Measurements from ENCODE around the gene PIK3R5. TPM values are rescaled to one million over a fixed set of nuclear protein-coding genes. Genes with fewer than 3 reads are reported as not detected.

PIK3R5 gene
- total RNA-seq, 1 experiment from 2014 or later = 0.09 TPM

DNA sequence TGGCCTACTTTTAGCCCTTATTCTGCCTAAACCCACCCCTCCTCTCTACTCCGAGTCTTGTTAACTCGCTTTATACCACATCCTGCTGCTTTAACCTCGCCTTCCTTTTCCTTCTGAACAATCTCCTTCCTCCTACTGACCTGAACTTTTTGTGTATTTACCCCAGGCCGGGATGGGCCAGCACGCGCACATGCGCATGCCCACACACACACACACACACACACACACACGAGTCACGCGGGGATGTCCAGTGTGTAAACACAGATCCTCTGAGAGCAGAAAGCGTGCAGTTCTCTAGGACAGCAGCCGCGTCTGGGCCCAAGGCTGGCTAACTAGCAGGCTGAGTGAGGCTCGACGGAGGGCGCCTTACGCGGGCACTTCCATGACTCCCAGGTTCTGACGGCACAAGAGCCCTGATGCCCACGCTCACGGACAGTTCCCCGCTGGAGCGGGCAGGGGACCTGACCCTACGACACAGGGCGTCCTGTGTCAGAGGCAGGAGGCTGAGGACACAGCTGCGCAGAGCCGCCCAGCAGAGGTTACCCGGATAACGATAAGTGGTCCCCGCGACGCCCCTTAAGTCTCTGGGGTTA is 610 bp downstream of the PIK3R5 start:
- peaks cover 51% of the 10 kb centered on the region for H3K27me3 ChIP-seq (replicated peaks; ENCODE audit: insufficient read depth, low read depth, low read length, poor library complexity)
- no peak for DNase-seq (ENCODE audit: low spot score)
- intact Hi-C loops (cut with micrococcal nuclease; ENCODE audit: unreplicated experiment) = no loop called here
- H3K36me3 ChIP-seq (ENCODE audit: insufficient read depth, low read length, poor library complexity, severe bottlenecking) = no peaks in the 10 kb centered on the region
- ChIA-PET POLR2A (ENCODE audit: low non-redundant PET) (no interaction called here), CTCF (no interaction called here)
- no peak overlapping the region for H3K27ac ChIP-seq (ENCODE audit: low read depth, low read length, poor library complexity, severe bottlenecking)
- H3K4me1 ChIP-seq (ENCODE audit: insufficient read depth, low read length, poor library complexity, severe bottlenecking) = no peaks in the 10 kb centered on the region
- no peak overlapping the region for H3K4me3 ChIP-seq (ENCODE audit: low read depth, low read length, poor library complexity, severe bottlenecking)
- TF ChIP-seq, protein P1, sequence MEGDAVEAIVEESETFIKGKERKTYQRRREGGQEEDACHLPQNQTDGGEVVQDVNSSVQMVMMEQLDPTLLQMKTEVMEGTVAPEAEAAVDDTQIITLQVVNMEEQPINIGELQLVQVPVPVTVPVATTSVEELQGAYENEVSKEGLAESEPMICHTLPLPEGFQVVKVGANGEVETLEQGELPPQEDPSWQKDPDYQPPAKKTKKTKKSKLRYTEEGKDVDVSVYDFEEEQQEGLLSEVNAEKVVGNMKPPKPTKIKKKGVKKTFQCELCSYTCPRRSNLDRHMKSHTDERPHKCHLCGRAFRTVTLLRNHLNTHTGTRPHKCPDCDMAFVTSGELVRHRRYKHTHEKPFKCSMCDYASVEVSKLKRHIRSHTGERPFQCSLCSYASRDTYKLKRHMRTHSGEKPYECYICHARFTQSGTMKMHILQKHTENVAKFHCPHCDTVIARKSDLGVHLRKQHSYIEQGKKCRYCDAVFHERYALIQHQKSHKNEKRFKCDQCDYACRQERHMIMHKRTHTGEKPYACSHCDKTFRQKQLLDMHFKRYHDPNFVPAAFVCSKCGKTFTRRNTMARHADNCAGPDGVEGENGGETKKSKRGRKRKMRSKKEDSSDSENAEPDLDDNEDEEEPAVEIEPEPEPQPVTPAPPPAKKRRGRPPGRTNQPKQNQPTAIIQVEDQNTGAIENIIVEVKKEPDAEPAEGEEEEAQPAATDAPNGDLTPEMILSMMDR (conservative IDR thresholded peaks at IDR 0.05; ENCODE audit: low read depth, low read length) = no peak
- TF ChIP-seq EZH2 (IDR thresholded peaks at IDR 0.05; ENCODE audit: borderline replicate concordance, low read depth, low read length, poor library complexity, severe bottlenecking) = no peak
- no TSS peak for BruUV-seq (replicated peaks)
- no peaks in the 10 kb centered on the region for H3K9me3 ChIP-seq (ENCODE audit: low read depth, low read length, poor library complexity, severe bottlenecking)

DNA sequence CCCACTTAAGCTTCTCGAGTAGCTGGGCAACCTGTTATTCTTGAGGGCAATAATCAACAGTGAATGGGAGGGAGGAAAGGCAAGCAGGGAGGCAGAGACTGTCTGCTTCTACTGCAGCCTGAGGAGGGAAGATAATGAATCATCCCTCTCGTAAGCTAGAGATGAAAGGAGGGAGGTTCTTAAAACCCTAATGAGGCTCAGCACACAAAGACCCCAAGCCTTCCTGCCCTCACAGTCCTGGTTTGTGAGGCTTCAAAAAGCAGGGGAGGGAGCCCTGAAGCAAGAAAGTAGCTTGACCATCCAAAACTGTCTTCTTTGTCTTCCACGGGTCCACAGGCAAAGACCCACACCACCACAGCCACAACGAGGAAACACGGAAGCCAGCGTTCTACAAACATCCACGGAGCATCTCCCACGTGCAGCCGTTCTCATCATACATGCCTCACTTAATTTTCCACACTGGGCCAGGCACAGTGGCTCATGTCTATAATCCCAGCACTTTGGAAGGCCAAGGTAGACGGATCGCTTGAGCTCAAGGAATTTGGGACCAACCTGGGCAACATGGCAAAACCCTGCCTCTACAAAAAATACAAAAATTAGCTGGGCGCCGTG is 1.8 kb downstream of the PIK3R5 start:
- H3K4me3 ChIP-seq (ENCODE audit: low read depth, low read length, poor library complexity, severe bottlenecking) = no peak overlapping the region
- peaks cover 47% of the 10 kb centered on the region for H3K27me3 ChIP-seq (replicated peaks; ENCODE audit: insufficient read depth, low read depth, low read length, poor library complexity)
- H3K9me3 ChIP-seq (ENCODE audit: low read depth, low read length, poor library complexity, severe bottlenecking) = no peaks in the 10 kb centered on the region
- TF ChIP-seq, protein P1 (conservative IDR thresholded peaks at IDR 0.05; ENCODE audit: low read depth, low read length) = no peak
- TF ChIP-seq EZH2 (IDR thresholded peaks at IDR 0.05; ENCODE audit: borderline replicate concordance, low read depth, low read length, poor library complexity, severe bottlenecking) = no peak
- no peaks in the 10 kb centered on the region for H3K36me3 ChIP-seq (ENCODE audit: insufficient read depth, low read length, poor library complexity, severe bottlenecking)
- intact Hi-C loops (cut with micrococcal nuclease; ENCODE audit: unreplicated experiment) = no loop called here
- H3K4me1 ChIP-seq (ENCODE audit: insufficient read depth, low read length, poor library complexity, severe bottlenecking) = no peaks in the 10 kb centered on the region
- CTCF ChIA-PET = no interaction called here
- DNase-seq (ENCODE audit: low spot score) = no peak
- POLR2A ChIA-PET (ENCODE audit: low non-redundant PET) = no interaction called here
- BruUV-seq (replicated peaks) = no TSS peak
- H3K27ac ChIP-seq (ENCODE audit: low read depth, low read length, poor library complexity, severe bottlenecking) = no peak overlapping the region

DNA sequence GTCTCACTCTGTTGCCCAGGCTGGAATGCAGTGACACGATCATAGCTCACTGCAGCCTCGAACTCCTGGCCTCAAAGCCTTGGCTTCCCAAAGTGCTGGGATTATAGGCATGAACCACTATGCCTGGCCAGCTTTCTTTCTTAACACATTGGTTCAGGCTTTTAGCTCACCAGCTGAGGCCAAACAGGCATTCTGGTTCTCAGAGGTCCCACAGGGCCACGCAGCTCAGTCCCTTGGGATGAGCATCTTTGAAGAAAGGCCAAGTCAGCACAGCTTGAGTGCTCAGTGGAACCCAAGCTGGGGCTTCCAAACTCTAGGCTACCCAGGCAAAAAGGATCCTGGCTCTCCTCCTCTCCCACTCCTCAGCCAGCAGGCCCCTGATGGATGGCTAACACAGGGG is 2.5 kb downstream of the PIK3R5 start:
- POLR2A ChIA-PET (ENCODE audit: low non-redundant PET) = no interaction called here
- Histone ChIP-seq H3K27me3 (replicated peaks; ENCODE audit: insufficient read depth, low read depth, low read length, poor library complexity) (peaks cover 44% of the 10 kb centered on the region), H3K36me3 (ENCODE audit: insufficient read depth, low read length, poor library complexity, severe bottlenecking) (no peaks in the 10 kb centered on the region), H3K27ac (ENCODE audit: low read depth, low read length, poor library complexity, severe bottlenecking) (no peak overlapping the region), H3K4me1 (ENCODE audit: insufficient read depth, low read length, poor library complexity, severe bottlenecking) (no peaks in the 10 kb centered on the region), H3K9me3 (ENCODE audit: low read depth, low read length, poor library complexity, severe bottlenecking) (no peaks in the 10 kb centered on the region), H3K4me3 (ENCODE audit: low read depth, low read length, poor library complexity, severe bottlenecking) (no peak overlapping the region)
- TF ChIP-seq EZH2 (IDR thresholded peaks at IDR 0.05; ENCODE audit: borderline replicate concordance, low read depth, low read length, poor library complexity, severe bottlenecking) = no peak
- TF ChIP-seq, protein P1 (conservative IDR thresholded peaks at IDR 0.05; ENCODE audit: low read depth, low read length) = no peak
- BruUV-seq (replicated peaks) = no TSS peak
- intact Hi-C loops (cut with micrococcal nuclease; ENCODE audit: unreplicated experiment) = no loop called here
- CTCF ChIA-PET = no interaction called here
- DNase-seq (ENCODE audit: low spot score) = no peak

All from A673 (cell line).